Stimulated activated CD4-positive, alpha-beta T cell treated with anti-CD3 and anti-CD28 coated beads, Interleukin-4, amount 100 ng/mL, for 24 hours (primary cell): ENCODE measurements around the gene NHSL2.
A peak's percentile ranks its signal among the peaks of the same experiment; 100 is the strongest.

Experiments used
- DNase-seq: peaks from one replicate; pipeline ENCODE4 v3.0.0-alpha.2; 2020

The NHSL2 gene

DNA sequence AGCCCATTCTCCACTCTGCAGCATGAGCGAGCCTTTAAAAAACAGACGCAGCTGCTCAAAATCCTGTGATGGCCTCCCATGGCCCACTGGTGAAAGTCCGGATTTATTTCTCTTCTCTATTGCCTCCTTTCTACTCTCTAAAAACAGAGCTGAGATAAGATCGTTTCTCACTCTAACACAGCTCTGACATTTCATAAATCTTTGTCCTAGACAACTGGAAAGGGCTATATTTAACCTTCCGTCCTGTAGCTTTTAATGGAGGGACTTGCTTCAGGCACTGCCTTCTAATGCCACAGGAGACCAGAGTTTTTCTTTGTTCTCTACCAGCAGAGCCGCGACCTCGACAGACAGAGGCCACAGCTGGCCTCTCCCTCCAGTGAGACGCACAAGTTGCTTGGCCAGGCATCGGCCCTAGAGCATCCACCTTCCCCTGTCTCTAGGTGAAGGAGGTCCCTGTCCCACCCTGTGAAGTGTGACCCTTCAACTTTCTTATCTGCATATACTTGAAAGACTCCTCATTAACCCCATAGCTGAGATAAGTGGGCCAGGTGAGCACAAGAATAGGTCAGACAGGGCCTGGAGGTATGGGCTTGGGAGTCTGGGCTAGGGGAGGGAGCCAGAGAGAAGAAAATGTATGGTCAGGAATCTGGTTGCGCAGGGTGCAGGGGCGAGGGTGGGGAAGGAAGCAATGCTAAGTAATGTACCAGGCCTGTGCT lies 171.1 kb downstream of the NHSL2 start:
- DNase-seq = no peak

DNA sequence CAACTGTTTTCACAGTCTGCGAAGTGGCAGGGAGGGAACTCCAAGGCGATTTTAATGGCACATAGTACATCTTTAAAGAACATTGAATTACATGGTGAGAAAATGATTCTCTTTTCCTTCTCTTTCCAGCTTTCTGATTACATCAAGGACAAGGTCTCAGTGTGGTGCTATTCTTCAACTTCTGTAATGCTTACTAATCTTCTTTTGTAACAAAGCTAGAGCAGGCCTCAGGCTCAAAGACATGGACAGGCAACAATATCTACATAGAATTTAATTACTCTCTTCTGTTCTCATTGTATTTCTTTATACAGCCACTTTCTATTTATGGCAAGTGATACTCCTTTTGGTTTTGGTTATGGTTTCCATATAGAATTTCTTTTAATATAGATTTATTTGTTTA lies 172.6 kb downstream of the NHSL2 start:
- no peak for DNase-seq

DNA sequence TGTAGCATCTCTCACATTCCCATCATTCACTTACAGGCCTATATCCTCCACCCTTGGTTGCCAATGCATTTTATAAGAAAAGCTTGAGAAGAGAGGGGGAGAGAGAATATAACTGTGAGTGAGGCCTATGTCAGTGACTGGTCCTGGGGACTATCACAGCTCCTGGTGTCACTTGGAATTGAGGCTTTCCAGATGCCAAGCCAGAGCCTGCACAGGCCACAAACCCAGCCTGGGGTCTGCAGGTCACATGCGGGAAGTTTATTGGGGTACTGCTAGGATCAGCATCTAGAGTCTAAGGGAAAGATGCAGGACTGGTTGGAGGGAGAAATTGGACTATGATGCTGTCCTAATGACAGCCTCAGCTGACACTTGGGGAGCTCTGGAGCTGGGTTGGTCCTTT lies 173.5 kb downstream of the NHSL2 start:
- no peak for DNase-seq

DNA sequence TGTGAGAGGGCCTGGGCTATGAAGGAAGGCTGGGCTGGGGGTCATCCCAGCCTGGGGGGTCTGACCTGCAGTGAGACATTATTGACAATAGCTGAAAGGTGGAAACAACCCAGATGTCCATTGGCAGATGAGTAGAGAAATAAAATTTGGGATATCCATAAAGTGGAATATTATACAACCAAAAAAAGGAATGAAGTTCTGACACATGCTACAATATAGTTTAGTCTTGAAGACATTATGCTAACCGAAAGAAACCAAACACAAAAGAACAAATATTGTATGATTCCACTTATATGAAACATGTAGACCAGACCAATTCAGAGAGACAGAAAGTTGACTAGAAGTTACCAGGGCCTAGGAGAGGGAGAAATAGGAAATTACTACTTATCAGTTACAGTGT lies 176.3 kb downstream of the NHSL2 start:
- DNase-seq = no peak

DNA sequence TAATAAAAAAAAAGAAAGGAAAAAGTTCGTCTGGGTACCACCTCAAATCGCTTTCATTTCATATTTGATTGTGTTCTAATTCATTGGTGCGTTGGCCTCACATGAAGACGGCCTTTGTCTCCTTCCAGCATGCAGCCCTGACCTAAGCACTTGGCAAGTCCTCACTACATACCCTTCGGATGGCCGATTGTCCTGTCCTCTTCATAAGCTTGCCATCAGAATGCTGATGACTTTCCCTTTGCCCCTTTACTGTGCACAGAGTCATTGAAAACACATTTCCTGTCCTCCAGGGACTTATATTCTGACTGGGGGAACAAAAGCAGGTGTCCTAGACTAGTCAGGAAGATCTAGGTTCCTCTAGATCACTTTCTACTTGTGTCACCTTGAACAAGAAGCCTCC lies 178.1 kb downstream of the NHSL2 start:
- DNase-seq = no peak

DNA sequence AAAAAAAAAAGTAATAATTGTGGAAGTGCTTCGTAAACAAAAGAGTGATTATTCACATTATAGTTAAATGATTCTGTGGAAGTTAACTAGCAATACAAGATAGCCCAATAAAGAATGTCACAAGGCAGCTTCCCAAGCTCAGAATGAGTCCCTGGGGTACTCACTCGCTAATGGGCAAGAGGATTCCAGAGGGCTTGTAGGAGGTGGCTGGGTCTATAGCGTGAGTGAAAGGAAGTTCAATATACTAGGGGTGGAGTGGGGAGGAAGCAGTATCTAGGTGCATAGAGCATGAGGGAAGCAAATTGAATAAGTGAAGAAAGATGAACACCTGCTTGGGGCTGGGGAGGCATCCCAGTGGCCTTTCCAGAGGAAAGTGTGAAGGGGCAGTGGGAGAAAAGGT lies 178.6 kb downstream of the NHSL2 start:
- DNase-seq = no peak

DNA sequence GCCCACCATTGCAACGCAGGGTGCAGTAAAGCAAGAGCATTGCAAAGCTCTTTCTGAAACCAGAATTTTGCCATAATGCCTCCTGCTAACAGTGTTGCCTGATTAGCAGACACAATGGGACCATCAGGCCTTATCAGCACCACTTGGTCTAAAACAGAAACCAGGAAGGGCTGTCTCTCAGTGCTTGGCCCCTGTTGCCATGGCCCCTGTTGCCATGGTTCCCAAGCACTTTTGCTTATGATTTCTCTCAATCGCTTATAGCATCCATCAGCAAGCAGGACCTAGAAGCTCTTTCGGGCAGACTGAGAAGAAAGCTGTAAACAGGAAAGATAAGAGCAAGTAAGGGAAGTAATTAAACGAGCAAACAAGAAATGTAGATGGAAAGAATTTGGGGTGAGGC lies 184.2 kb downstream of the NHSL2 start:
- peak; percentile 54 for DNase-seq

DNA sequence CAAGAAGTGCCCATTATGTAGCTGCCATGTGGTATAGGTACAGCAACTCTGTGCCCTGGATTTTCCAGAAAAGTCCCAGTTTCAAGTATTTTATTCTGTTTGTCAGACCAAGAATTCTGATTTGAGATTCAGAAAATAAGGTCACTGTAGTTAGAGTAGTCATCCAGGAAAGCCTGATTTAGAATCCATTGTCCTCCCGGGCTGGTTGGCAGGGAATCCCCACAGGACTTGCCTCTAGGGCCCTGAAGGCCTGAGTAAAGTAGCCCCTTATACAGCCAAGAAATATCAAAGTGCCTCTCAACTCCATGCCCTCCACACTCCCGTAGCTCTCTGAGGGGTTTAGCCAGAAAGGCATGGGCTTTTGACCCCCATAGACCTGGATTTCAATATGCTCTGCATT lies 184.7 kb downstream of the NHSL2 start:
- no peak for DNase-seq

DNA sequence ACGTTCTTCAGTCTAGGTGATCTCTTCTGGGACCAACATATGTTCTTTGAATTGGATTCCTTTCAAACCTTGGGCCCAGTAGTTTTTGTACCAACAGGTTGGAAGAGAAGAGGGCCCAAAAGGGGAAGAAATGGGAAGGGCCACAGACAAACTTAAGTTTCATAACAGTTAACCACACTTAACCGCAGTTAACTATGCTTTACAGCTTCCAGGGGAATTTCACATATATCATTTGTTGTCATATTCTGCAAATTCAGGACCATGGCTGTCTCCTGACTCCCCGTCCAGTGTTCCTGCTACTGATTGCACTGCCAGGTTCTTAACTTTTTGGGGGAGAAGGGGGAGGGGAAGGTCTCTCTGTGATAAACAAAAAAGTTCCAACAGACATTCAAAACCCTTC lies 186.5 kb downstream of the NHSL2 start:
- DNase-seq = no peak

DNA sequence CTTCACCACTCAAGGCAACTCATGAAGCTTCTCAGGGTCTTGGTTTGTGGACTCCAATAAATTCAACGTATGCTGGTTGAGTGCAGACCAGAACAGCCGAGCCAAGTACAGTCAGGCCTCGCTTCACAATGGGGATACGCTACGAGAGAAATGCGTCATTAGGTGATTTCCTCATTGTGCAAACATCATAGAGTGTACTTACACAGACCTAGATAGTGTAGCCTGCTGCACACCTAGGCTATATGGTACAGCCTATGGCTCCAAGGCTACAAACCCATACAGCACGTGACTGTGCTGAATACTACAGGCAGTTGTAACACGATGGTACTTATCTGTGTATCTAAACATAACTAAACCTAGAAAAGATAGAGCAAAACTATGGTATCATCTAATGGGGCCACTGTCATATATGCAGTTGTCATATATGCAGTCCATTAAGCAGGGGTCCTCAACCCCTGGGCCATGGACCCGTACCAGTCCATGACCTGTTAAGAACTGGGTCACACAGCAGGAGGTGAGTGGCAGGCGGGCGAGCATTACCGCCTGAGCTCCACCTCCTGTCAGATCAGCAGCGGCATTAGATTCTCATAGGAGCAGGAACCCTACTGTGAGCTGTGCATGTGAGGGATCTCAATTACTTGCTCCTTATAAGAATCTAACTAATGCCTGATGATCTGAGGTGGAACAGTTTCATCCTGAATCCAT lies 189.6 kb downstream of the NHSL2 start:
- no peak for DNase-seq

DNA sequence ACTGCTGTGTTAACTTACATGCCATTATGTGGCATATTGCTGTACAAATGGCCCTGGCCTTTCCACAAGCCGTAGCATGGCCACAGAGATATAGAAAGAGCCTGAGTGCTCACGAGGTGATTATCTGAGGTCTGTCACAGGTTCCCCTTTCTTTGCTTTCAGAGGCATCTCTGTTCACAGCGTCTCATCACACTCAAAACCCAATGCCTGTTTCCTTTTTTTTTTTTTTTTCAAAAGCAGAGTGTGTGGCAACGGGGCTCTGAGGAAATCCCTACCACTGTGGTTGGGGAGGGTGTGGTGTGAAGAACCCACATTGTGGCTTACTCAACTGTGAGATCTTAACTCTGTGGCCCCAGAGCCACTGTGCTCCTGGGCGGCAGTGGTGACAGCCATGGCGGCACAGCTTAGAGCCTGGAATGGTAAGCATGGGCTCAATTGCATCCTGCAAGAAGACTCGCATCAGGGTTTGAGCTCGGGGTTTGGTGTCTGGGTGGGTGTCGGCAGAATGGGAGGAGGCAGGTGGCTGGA lies 190.2 kb downstream of the NHSL2 start:
- peak; percentile 61 for DNase-seq

DNA sequence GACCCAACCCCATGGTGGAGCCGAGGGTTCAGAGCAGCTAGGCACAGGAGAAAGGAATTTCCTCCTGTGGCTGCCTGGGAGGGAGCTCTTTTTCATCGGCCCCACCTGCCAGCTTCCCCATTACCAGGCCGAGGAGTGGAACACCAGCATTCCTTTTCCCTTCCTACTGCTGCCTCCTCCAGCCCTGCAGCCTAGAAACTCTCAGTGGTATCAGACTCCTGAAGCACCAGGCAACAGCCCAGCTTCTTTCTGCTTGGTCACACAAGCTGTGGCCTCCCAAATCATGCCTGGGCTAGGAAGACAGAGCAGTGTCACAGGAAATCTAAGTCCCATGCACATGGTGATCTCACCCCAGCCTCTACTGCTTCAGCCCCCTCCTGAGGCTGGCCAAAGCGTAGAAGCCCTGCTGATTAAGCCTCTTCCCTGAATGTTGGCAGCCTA lies 191.0 kb downstream of the NHSL2 start:
- no peak for DNase-seq

DNA sequence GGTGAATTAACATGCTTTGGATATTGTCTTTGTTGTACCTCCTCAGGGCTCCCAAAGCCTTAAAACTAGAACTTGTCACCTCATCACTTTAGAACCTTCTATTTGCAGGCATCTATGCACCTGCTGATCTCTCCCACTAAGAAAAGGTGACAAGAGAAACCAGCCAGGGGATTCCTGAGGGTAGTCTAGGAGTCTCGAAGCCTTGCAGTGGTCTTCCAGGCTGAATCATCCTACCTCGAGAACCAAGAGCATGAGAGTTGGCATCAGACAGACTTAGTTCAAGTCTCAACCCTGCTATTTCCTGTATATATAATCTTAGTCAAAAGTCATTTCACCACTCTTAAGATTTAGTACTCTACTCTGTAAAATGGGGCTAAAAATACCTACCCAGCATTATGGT lies 191.5 kb downstream of the NHSL2 start:
- DNase-seq = no peak

DNA sequence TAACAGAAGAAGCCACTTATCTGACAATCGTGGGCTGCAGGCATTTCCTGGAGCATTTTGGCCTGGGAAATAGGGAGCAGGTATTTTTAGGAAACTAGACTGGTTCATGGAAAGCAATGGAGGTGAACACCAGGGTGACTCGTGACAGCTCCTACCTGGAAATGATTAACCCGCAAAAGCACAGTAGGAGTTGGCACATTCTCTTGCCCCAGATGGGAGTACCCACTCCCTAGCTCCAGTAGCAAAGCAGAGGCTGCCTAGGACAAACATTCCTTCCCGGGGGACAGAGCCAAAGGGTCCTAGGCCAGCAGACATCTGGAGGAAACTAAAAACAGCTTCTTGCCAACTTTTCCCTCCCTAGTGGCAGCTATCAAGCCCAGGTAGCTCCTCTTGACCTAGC lies 192.1 kb downstream of the NHSL2 start:
- DNase-seq = no peak

DNA sequence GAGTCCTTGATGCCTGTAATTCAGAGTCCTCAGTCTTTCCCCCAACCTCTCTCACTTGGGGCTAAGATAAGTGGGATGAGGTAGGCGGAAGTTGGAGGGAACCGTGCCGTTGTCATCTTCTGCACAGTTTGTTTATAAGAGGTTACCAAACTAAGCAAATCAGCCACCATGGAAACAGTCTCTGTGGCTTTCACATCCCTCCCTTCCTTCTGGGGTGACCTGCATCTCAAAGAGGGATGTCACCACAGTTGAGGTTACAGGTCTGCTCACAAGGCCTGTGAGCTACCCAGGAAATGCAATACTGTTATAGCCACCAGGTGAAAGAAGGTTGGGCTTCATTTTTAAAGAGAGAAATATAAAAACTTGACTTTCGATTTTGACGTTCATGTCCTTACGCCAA lies 194.8 kb downstream of the NHSL2 start:
- DNase-seq = peak; percentile 40

DNA sequence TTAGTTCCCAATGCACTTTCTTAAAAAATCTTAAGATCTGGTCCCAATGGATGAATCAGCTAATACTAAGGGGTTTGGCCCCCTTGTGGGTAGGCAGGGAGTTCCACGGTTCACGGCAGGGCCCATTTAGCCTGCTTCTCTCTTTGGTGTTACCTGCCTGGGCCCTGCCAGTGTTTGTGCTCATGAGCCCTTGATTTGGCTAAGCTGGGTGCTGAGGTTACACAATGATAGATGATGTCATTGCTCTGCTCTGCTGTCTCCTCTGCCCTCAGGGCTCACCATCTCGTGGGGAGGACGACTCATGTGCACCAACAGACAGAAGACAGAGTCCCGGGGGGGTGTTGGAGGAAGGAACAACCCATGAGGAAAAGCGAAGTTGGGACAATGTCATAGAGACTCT lies 196.7 kb downstream of the NHSL2 start:
- DNase-seq = no peak

DNA sequence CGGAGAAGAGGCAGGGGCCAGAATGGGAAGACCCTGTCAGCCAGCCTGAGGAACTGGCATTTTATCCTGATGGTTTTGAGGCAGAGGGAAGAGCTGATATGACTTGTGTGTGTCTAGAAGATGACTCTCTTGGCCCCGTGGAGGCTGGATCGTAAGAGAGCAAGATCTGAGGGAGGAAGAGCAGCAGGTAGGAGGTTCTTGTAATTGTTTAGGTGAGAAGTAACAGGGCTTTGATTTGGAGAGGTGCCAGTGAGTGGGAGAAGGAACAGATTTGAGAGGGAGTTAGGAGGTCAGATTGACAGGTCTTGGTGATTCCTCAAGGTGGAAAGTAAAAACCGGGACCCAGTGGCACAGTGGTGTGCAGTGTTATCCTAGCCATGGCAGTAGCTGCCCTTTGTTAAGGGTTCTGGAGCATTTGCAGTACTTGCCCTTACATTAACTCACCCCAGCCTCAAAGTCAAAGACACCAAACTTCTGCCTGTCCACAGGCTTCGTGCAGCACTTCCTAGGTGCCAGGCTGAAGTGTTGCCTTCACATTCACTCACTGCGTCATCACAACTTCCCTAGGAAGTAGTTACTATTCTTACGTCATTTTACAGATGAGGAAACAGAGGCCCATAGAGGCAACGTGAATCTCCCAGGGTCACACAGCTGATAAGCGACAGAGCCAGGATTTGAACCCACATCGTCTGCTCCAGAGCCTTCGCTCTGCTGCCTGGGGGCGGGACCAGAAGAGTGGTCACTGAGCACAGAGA lies 197.4 kb downstream of the NHSL2 start:
- no peak for DNase-seq

DNA sequence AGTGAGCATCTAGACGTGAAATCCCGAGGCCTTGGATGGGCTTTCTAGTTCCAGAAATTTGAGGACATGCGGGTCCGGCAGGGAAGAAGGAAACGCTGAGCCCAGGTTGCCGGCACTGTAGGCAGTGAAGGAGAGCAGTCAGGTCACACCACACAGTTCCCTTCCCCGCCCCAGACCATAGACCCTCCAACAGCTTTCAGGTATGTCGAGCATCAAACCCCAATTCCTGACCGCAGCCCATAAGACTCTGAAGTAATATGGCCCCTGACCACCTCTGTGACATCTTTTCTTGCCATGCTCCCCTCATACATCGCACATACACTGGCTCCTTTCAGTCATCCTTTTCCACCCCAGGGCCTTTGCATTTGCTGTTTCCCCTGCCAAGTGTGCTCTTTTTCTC lies 198.0 kb downstream of the NHSL2 start:
- no peak for DNase-seq

DNA sequence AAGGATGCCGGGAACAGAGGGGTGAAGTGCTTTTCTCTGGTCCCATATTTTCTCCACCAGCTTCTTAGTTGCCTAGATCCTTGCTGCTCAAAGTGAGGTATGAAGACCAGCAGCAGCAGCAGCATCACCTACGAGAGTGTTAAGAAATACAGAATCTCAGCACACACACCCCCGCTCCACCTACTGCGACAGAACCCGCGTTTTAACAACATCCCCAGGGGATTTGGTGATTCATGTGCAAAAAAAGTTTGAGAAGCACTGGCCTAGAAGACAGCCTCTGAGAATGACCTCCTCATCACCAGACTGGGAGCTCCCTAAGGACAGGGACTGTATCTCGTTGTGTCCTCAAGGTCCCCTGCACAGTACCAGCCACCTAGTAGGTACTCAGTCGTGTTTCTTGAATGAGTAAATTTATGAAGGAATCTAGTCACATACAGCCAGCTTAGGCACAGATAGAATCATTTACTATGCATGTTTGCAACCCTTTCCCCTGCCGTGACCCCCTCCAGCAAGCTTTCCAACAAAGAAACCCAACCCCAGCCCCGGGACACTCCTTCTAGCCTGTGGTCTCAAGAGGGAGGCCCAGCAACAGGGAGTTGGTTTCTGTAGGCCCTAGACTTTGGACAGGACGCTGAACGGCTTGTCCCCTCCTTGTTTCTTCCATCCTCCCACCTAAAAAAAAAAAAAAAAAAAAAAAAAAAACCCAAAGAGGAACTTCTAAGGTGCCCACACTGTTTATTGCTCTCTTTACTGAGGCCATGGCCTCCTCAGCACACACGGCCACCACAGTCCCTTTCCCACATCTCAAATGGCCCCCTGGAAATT lies 199.6 kb downstream of the NHSL2 start:
- DNase-seq = no peak

DNA sequence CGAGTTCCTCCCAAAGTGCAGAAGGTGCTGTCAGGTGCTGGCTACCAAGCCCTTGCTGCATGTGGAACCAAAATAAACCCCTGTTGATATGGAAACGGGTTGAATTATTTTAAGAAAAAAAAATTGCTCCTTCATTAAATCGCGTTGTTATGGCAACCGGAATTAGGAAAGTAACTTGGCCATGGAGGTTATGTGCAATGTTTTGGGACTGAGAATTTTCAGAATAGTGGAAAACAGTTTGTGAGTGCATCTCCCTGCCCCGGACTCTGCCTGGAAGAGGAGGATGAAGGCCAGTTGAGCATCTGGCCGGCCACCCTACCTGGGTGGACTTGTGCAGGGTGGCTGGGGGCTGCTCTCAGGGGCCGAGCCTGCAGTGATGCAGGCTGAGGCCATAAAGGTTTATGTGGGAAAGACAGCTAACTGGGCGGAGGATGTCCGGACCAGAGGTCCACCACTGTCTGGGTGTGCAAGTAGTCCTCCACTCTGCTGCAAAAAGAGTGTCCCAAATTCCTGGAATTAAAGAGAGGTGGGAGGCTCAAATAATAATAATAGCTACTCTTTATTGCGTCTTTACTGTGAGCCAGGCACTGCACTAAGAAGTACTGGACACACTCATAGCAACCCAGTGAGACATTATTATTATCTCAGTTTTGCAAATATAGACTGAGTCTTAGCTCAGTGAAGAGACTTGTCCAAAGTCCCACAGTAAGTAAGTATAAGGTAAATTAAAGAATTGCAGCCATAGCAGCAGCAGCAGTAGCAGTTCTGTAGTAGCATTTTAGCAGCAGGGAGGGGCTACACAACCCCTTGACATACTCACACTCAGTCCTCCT lies 200.4 kb downstream of the NHSL2 start:
- no peak for DNase-seq

DNA sequence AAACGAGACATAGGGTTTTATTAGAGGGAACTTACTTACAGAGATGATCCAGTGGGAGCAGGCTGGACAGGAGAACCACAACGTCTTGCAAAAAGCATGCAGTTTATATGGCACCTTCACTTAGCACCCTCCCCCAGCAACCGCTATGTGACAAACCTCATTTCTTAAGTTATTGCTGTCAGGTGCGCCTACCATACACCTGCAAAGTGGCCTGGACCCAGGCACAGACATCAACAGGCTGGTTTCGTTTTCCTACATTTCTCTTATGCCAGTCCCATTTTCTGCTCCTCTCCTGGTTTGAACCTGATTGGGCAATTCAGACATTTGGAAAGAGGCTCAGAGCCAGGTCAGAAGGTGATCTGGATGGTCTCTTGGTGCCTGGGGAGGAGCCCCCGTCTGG lies 202.8 kb downstream of the NHSL2 start:
- DNase-seq = no peak

DNA sequence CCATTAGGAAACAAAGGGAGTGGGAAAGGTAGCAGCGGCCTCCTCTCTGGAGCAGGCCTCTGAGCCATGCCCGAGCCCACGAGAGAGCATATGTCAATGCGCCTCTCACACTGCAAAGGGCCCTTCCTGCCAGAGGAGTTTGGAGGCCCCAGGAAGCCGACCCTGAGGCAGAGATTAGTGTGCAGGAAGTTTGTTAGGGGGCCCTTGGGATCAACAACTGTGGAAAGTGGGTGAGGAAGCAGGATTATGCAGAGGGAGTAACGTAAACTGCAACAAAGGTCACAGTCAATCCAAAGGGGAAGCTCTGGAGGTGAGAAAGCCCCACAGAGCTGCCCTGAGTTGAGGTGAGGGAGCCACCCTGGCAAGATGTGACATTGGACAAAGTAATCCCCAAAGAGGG lies 203.7 kb downstream of the NHSL2 start:
- DNase-seq = no peak
